Hepatocyte (in vitro differentiated cells): ENCODE data around the gene CCDC13.

Experiments
- EZH2phosphoT487 ChIP-seq: fragments of 200-600 bp; sonication (generic); IDR thresholded peaks from one replicate; pipeline ENCODE4 v1.6.1; 2018; ENCODE audit warnings: antibody characterized with exemption, mild to moderate bottlenecking, low read depth, moderate library complexity; ENCODE audit not compliant: unreplicated experiment, severe bottlenecking
- TF ChIP-seq, protein P1 (sequence below): fragments of 200-600 bp; sonication (generic); IDR thresholded peaks from 2 replicates; pipeline ENCODE4 v1.5.1; 2016; ENCODE audit warnings: antibody characterized with exemption, mild to moderate bottlenecking; ENCODE audit not compliant: poor library complexity

DNA sequence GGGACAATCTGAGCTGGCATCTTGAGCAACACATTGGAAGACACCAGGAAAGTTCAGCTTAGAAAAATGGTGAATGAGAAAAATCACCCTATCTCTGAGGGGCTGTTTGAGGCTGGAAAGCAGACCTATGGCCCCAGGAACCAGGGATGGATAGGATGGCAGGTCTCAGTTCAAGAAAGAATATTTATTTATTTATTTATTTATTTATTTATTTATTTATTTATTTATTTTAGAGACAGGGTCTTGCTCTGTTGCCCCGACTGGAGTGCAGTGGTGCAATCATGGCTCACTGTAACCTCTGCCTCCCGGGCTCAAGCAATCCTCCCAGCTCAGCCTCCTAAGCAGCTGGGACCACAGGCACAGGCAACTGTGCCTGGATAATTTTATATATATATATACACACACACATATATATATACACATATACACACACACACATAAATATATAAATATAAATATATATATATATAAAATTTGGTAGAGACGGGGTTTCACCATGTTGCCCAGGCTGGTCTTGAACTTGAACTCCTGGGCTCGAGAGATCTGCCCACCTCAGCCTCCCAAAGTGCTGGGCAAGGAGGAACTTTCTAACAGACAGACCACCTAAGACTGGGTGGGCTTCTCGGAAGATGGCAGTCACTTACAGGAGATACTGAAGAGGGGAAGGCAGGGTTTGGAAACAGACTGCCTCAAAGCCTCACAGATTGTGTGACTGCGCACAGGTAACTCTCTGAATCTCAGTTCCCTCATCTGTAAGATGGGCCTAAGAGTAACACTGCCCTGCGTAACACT lies 29.7 kb downstream of the CCDC13 start:
- TF ChIP-seq, protein P1, sequence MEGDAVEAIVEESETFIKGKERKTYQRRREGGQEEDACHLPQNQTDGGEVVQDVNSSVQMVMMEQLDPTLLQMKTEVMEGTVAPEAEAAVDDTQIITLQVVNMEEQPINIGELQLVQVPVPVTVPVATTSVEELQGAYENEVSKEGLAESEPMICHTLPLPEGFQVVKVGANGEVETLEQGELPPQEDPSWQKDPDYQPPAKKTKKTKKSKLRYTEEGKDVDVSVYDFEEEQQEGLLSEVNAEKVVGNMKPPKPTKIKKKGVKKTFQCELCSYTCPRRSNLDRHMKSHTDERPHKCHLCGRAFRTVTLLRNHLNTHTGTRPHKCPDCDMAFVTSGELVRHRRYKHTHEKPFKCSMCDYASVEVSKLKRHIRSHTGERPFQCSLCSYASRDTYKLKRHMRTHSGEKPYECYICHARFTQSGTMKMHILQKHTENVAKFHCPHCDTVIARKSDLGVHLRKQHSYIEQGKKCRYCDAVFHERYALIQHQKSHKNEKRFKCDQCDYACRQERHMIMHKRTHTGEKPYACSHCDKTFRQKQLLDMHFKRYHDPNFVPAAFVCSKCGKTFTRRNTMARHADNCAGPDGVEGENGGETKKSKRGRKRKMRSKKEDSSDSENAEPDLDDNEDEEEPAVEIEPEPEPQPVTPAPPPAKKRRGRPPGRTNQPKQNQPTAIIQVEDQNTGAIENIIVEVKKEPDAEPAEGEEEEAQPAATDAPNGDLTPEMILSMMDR, result no peak
- TF ChIP-seq EZH2phosphoT487, result no peak
